GM21390 (cell line): Measurements from ENCODE around the gene GATAD2A.
"Not testable (repeated sequence)": the region's sequence is repeated elsewhere in the genome, so short reads cannot be mapped to it uniquely, and the experiment has no call there.

ENCODE experiments used
- ATAC-seq: cut with Tn5 transposase; IDR thresholded peaks from one replicate; pipeline ENCODE4 v1.9.1; 2021; ENCODE audit not compliant: unreplicated experiment

GATAD2A gene

GRCh38 chr19:19445288-19445687, 39.8 kb downstream of the GATAD2A start:
- ATAC-seq = no peak

GRCh38 chr19:19445911-19446361, 40.5 kb downstream of the GATAD2A start:
- ATAC-seq = peak; percentile 55

- ATAC-seq = no peak
Observed at GRCh38 chr19:19446655-19447437, 41.4 kb downstream of the GATAD2A start.

- ATAC-seq = no peak
Observed at GRCh38 chr19:19447536-19448237, 42.2 kb downstream of the GATAD2A start.

GRCh38 chr19:19448238-19448544, 42.7 kb downstream of the GATAD2A start:
- ATAC-seq = no peak

- no peak for ATAC-seq
Observed at GRCh38 chr19:19451429-19452242, 46.2 kb downstream of the GATAD2A start.

GRCh38 chr19:19452243-19453124, 47.0 kb downstream of the GATAD2A start:
- no peak for ATAC-seq

- no peak for ATAC-seq
Observed at GRCh38 chr19:19453125-19453454, 47.6 kb downstream of the GATAD2A start.

GRCh38 chr19:19455166-19455919, 49.9 kb downstream of the GATAD2A start:
- not testable (repeated sequence) for ATAC-seq

- no peak for ATAC-seq
Observed at GRCh38 chr19:19457671-19458070, 52.2 kb downstream of the GATAD2A start.

- ATAC-seq = no peak
Observed at GRCh38 chr19:19458110-19458816, 52.8 kb downstream of the GATAD2A start.

GRCh38 chr19:19459073-19459472, 53.6 kb downstream of the GATAD2A start:
- no peak for ATAC-seq

GRCh38 chr19:19459707-19460251, 54.3 kb downstream of the GATAD2A start:
- no peak for ATAC-seq

GRCh38 chr19:19460258-19460731, 54.8 kb downstream of the GATAD2A start:
- no peak for ATAC-seq

- no peak for ATAC-seq
Observed at GRCh38 chr19:19460761-19461265, 55.3 kb downstream of the GATAD2A start.

- ATAC-seq = no peak
Observed at GRCh38 chr19:19461306-19461670, 55.8 kb downstream of the GATAD2A start.

GRCh38 chr19:19461671-19462622, 56.5 kb downstream of the GATAD2A start:
- no peak for ATAC-seq
